ENCODE results near the gene APP. TPM values are rescaled to one million over a fixed set of nuclear protein-coding genes. Genes with fewer than 3 reads are reported as not detected.

The APP gene
- total RNA-seq, 1 donor from 2014 or later, result 185 TPM

DNA sequence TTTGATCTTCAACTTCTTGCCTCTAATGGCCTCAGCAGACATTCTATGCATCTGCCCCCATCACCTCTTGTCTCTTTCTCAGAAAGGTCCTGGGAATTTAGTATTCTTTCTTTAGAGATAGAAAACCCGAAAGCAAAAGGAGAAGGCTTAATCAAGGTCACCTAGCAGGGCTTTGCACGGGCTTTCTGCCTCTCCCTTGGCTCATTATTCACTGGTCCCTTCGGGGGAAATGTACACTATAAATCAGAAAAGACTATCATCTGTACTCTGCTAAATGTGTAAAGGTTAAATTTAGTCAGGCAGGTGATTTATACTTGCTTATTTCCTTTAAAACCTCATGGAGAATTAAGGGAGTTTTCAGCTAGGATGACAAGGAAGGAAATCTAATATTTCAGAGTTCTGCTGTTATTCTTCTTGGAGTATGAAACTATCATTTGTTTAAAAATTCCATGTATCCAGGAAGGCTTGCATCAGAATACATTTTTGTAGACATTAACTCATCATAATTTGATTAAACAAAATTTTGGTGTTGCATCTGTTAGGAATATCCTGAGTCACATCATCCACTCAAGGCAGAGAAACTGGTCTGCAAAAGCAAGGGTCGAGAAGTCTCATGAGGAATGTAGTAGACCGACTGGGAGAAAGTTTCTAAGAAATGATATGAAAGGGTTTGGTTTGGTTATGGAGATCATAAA is 311.2 kb downstream of the APP start:
- no peak for ATAC-seq

- no peak for ATAC-seq
Observed at GRCh38 chr21:25858325-25858724, 312.2 kb downstream of the APP start.

- no peak for ATAC-seq
Observed at GRCh38 chr21:25857308-25858074, 313.1 kb downstream of the APP start.

- no peak for ATAC-seq
Observed at GRCh38 chr21:25855576-25855975, 315.0 kb downstream of the APP start.

GRCh38 chr21:25850126-25850842 is 320.3 kb downstream of the APP start:
- no peak for ATAC-seq

- no peak for ATAC-seq
Observed at GRCh38 chr21:25848309-25848708, 322.3 kb downstream of the APP start.

GRCh38 chr21:25845729-25846256 is 324.8 kb downstream of the APP start:
- ATAC-seq, result peak; percentile 31

- ATAC-seq, result no peak
Observed at GRCh38 chr21:25842925-25843324, 327.6 kb downstream of the APP start.

DNA sequence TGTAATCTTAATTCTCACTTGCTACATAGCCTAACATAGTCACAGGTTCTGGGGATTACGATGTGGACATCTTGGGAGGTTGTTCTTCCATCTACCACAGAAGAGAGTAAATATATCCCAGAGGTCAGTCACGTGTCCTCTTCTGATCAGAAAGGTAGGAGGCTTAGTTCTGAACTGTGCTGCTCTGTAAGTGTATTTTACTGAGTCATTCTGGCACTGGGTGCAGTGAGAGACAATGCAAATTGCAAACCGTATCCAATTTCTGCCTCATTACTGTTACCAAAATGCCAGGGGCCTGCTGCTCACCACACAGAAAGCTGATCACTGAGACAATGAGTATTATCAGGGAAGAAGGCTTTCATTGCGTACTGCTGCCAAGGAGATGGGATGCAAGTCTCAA is 331.8 kb downstream of the APP start:
- ATAC-seq, result peak; percentile 84

DNA sequence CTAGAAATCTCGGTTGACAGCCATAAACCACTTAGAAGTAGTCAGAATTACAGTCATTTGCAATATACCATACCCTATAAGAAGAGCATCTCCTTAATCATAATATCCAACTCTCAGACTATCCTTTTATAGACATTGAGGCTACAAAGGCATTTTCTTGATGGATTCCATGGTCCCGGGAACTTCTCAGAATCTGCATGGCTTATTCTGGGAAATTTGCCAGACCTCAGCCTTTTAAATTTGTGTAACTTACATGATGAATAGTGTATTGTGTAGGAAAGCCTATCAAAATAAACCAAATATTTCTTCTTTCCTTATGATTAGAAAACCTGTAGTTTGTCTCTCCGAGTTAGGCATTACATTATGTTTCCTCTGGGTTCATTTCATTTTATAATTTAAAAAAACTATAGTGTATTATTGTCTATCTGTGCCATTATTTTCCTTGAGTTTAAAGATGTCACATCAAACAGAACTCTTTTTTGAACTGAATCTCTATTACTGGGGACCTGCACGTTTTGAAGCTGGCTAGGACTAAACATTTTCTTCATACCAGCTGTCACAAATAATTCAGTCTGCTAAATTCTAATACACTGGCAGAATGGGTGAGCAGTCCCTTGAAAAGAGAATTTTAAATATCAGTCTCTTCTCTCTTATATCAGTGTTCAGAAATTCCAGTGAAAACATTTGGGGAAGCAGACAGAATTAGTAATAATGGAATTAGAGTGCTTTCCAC is 332.9 kb downstream of the APP start:
- no peak for ATAC-seq

DNA sequence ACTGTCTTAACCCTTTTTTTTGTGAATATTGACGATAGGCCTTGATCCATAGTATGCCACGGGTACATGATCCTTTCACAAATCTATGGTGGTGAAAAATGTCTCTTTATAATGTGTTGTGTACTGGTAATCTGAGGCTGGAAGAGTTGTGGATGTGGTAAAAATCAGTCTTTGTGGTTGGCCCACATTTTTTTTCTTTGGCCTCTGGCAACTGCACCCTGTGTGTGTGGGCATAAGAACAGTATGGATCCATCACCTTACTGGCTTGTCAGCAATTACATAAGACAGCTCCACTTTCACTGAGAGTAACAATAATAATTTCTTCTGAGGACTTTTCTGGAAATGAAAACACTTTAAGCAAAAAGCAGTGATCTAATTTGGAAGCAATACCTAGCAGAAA is 334.2 kb downstream of the APP start:
- ATAC-seq, result no peak

- ATAC-seq, result peak; percentile 61
Observed at GRCh38 chr21:25834381-25834780, 336.2 kb downstream of the APP start.

DNA sequence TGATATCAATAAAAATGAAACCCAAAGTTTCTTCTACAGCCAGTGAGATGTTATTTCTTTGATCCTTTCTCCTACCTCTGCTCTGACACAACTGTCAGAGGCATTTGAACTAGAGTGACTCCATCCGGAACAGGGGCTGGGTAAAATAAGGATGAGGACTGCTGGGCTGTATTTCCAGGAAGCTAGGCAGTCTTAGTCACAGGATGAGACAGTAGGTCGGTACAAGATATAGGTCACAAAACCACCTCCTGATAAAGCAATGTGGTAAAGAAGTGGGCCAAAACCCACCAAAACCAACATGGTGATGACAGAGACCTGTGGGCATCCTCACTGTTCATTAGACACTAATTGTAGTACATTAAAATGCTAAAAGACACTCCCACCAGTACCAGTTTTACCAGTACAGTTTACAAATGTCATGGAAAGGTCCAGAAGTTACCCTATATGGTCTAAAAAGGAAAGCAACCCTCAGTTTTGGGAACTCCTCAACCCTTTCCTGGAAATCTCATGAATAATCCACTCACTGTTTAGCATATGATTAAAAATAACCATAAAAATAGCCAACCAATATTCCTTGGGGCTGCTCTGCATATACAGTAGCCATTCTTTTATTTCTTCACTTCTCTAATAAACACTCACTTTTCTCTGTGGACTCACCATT is 339.1 kb downstream of the APP start:
- ATAC-seq, result peak; percentile 57
